Measurements from ENCODE around the gene ZNF778.

Gene ZNF778

GRCh38 chr16:89194340-89195311 is 22.9 kb upstream of the ZNF778 start:
- DNase-seq (ENCODE audit: low read depth): no peak

GRCh38 chr16:89195521-89196171 is 21.9 kb upstream of the ZNF778 start:
- no peak for DNase-seq (ENCODE audit: low read depth)

GRCh38 chr16:89197033-89197632 is 20.4 kb upstream of the ZNF778 start:
- DNase-seq (ENCODE audit: low read depth): no peak

GRCh38 chr16:89197633-89198416 is 19.7 kb upstream of the ZNF778 start:
- no peak for DNase-seq (ENCODE audit: low read depth)

- no peak for DNase-seq (ENCODE audit: low read depth)
Measured at GRCh38 chr16:89198417-89199240, 18.9 kb upstream of the ZNF778 start.

GRCh38 chr16:89199241-89200123 is 18.0 kb upstream of the ZNF778 start:
- DNase-seq (ENCODE audit: low read depth): no peak

- no peak for DNase-seq (ENCODE audit: low read depth)
Measured at GRCh38 chr16:89200124-89200849, 17.2 kb upstream of the ZNF778 start, which contains the start of gene SLC22A31. Gene SLC22A31, minus strand, starts transcription at chr16:89200537. Its CDS starts 36 bp downstream, at chr16:89200501.

GRCh38 chr16:89200850-89201411 is 16.6 kb upstream of the ZNF778 start:
- no peak for DNase-seq (ENCODE audit: low read depth)

- DNase-seq (ENCODE audit: low read depth): peak; percentile 51
Measured at GRCh38 chr16:89201439-89202377, 15.8 kb upstream of the ZNF778 start.

GRCh38 chr16:89202422-89203215 is 14.9 kb upstream of the ZNF778 start:
- no peak for DNase-seq (ENCODE audit: low read depth)

GRCh38 chr16:89207993-89208392 is 9.5 kb upstream of the ZNF778 start:
- DNase-seq (ENCODE audit: low read depth): no peak

GRCh38 chr16:89209522-89210044 is 7.9 kb upstream of the ZNF778 start:
- no peak for DNase-seq (ENCODE audit: low read depth)

- DNase-seq (ENCODE audit: low read depth): no peak
Measured at GRCh38 chr16:89210165-89210903, 7.2 kb upstream of the ZNF778 start.

GRCh38 chr16:89210904-89211515 is 6.5 kb upstream of the ZNF778 start:
- DNase-seq (ENCODE audit: low read depth): no peak

- DNase-seq (ENCODE audit: low read depth): peak; percentile 63
Measured at GRCh38 chr16:89216315-89217137, 977 bp upstream of the ZNF778 start.
